GM19324 (cell line): ENCODE data around the gene PDHX.

Experiments used
- ATAC-seq: cut with Tn5 transposase; IDR thresholded peaks from one replicate; pipeline ENCODE4 v1.9.1; 2021; ENCODE audit warnings: mild to moderate bottlenecking, moderate library complexity; ENCODE audit not compliant: unreplicated experiment, low FRiP score

PDHX gene

GRCh38 chr11:34944692-34945091, 28.3 kb downstream of the PDHX start:
- ATAC-seq: no peak

- no peak for ATAC-seq
Measured at GRCh38 chr11:34948696-34949095, 32.3 kb downstream of the PDHX start.

- ATAC-seq: no peak
Measured at GRCh38 chr11:34953955-34954354, 37.5 kb downstream of the PDHX start.

GRCh38 chr11:34957206-34957605, 40.8 kb downstream of the PDHX start:
- no peak for ATAC-seq

- no peak for ATAC-seq
Measured at GRCh38 chr11:34957606-34958005, 41.2 kb downstream of the PDHX start.

GRCh38 chr11:34959770-34960169, 43.4 kb downstream of the PDHX start:
- no peak for ATAC-seq

GRCh38 chr11:34960277-34960676, 43.9 kb downstream of the PDHX start:
- no peak for ATAC-seq

- ATAC-seq: no peak
Measured at GRCh38 chr11:34962034-34962433, 45.6 kb downstream of the PDHX start.

- no peak for ATAC-seq
Measured at GRCh38 chr11:34963351-34963750, 46.9 kb downstream of the PDHX start.

GRCh38 chr11:34964610-34965331, 48.4 kb downstream of the PDHX start:
- ATAC-seq: no peak

- ATAC-seq: no peak
Measured at GRCh38 chr11:34968862-34969261, 52.4 kb downstream of the PDHX start.

GRCh38 chr11:34970033-34970432, 53.6 kb downstream of the PDHX start:
- ATAC-seq: no peak

GRCh38 chr11:34970480-34970879, 54.1 kb downstream of the PDHX start:
- ATAC-seq: no peak

GRCh38 chr11:34971928-34972327, 55.5 kb downstream of the PDHX start:
- no peak for ATAC-seq

- ATAC-seq: no peak
Measured at GRCh38 chr11:34972366-34972765, 55.9 kb downstream of the PDHX start.

- ATAC-seq: no peak
Measured at GRCh38 chr11:34972892-34973291, 56.5 kb downstream of the PDHX start.

- no peak for ATAC-seq
Measured at GRCh38 chr11:34975482-34975881, 59.1 kb downstream of the PDHX start.

- ATAC-seq: no peak
Measured at GRCh38 chr11:34976496-34977088, 60.2 kb downstream of the PDHX start.

GRCh38 chr11:34977089-34977912, 60.9 kb downstream of the PDHX start:
- no peak for ATAC-seq

GRCh38 chr11:34978236-34979191, 62.1 kb downstream of the PDHX start:
- ATAC-seq: no peak
